GM12878 (cell line): ENCODE data around the gene USH2A. TPM values are rescaled to one million over a fixed set of nuclear protein-coding genes. Genes with fewer than 3 reads are reported as not detected.

Experiments used
- ATAC-seq: fragments of 200-7000 bp; cut with Tn5 transposase; 3 replicates; pipeline ENCODE4 v1.9.1; 2020; ENCODE audit warnings: mild to moderate bottlenecking, moderate library complexity
- BruUV-seq: library from RNA; stranded (reverse); fragments of 400-500 nt; replicated peaks from 2 replicates; lab custom pipeline; 2021; lab: Mats Ljungman, UMichigan
- CTCF ChIA-PET: fragments of 300-600 bp; sonication (Branson Sonifier 250); formaldehyde crosslinking; extraction: SDS; loops from one replicate; lab custom pipeline; 2021; ENCODE audit warnings: inconsistent platforms; lab: Yijun Ruan, JAX
- POLR2A ChIA-PET: fragments of 350-600 bp; formaldehyde crosslinking; extraction: SDS; loops from one replicate; lab custom pipeline; 2021; ENCODE audit warnings: inconsistent platforms; lab: Charles Lee
- RAD21 ChIA-PET: fragments of 300-600 bp; sonication (Branson Sonifier 250); formaldehyde crosslinking; loops from one replicate; lab custom pipeline; 2023; ENCODE audit warnings: antibody characterized with exemption; ENCODE audit not compliant: unreplicated experiment; lab: Charles Lee
- SMC1A ChIA-PET: fragments of 300-600 bp; sonication (Branson Sonifier 250); formaldehyde crosslinking; loops from one replicate; lab custom pipeline; 2023; ENCODE audit not compliant: unreplicated experiment, uncharacterized antibody; lab: Charles Lee
- DNase-seq: peaks from one replicate; pipeline ENCODE4 v3.0.0-alpha.2; 2011; ENCODE audit warnings: low read depth, low spot score
- FAIRE-seq: peaks from 3 replicates; lab custom pipeline; 2011; peaks lifted over from hg19 to GRCh38; lab: Jason Lieb, UNC
- H2AFZ ChIP-seq: 2 replicates; pipeline ENCODE4 v1.6.0; 2011; ENCODE audit warnings: low read depth, low read length, control low read depth; ENCODE audit not compliant: control insufficient read depth
- H3K27ac ChIP-seq: 2 replicates; pipeline ENCODE4 v1.5.1; 2011; ENCODE audit warnings: control low read depth; ENCODE audit not compliant: control insufficient read depth, insufficient read depth
- H3K27me3 ChIP-seq, 2 experiments: replicated peaks in 1 of 2; 2 replicates each; pipeline versions ENCODE4 v1.6.0 to v1.6.1; 2011; ENCODE audit warnings: low read length in 1 of 2; ENCODE audit not compliant: control insufficient read depth in 2 of 2, insufficient read depth in 2 of 2
- H3K36me3 ChIP-seq, 2 experiments: 2 replicates each; pipeline ENCODE4 v1.5.1; 2011; ENCODE audit warnings: low read length in 1 of 2; ENCODE audit not compliant: control insufficient read depth in 2 of 2, insufficient read depth in 2 of 2
- H3K4me1 ChIP-seq: 2 replicates; pipeline ENCODE4 v1.6.1; 2011; ENCODE audit warnings: mild to moderate bottlenecking, low read length, moderate library complexity, mixed read lengths; ENCODE audit not compliant: control insufficient read depth, insufficient read depth
- H3K4me2 ChIP-seq: 2 replicates; pipeline ENCODE4 v1.6.0; 2011; ENCODE audit warnings: control low read depth; ENCODE audit not compliant: control insufficient read depth, insufficient read depth
- H3K4me3 ChIP-seq: fragments of 200-600 bp; sonication (generic); 2 replicates; pipeline ENCODE4 v1.5.1; 2016
- H3K79me2 ChIP-seq: 2 replicates; pipeline ENCODE4 v1.6.0; 2011; ENCODE audit warnings: low read length; ENCODE audit not compliant: control insufficient read depth, insufficient read depth
- H3K9ac ChIP-seq: 2 replicates; pipeline ENCODE4 v1.8.0; 2011; ENCODE audit warnings: low read length, control low read depth, mixed read lengths; ENCODE audit not compliant: control insufficient read depth, insufficient read depth
- H3K9me3 ChIP-seq: replicated peaks from 3 replicates; pipeline ENCODE4 v1.5.1; 2011; ENCODE audit warnings: mild to moderate bottlenecking, low read length; ENCODE audit not compliant: control insufficient read depth, insufficient read depth
- H4K20me1 ChIP-seq: 2 replicates; pipeline ENCODE4 v1.6.0; 2011; ENCODE audit not compliant: control insufficient read depth, insufficient read depth
- CTCF ChIP-seq, 3 experiments: IDR thresholded peaks in 2 of 3; conservative IDR thresholded peaks in 1 of 3; 2 replicates each; pipeline ENCODE4 v1.5.1; 2011; ENCODE audit warnings: low read depth in 3 of 3, low read length in 3 of 3, mild to moderate bottlenecking in 3 of 3, control low read depth in 2 of 3, moderate library complexity in 2 of 3, inconsistent platforms in 1 of 3, mixed read lengths in 1 of 3; ENCODE audit not compliant: control insufficient read depth in 2 of 3, insufficient read depth in 1 of 3; ENCODE audit errors: extremely low read depth in 1 of 3
- EED ChIP-seq: sonication (generic); IDR thresholded peaks from 2 replicates; pipeline ENCODE4 v1.6.1; 2016; ENCODE audit warnings: antibody characterized with exemption, low read depth
- MXI1 ChIP-seq: fragments of 150-350 bp; IDR thresholded peaks from 2 replicates; pipeline ENCODE4 v1.6.1; 2011; ENCODE audit warnings: low read depth, mild to moderate bottlenecking, inconsistent platforms, low read length, improper control_type of control experiment
- SMC3 ChIP-seq: IDR thresholded peaks from 2 replicates; pipeline ENCODE4 v1.6.1; 2011; ENCODE audit warnings: low read length, improper control_type of control experiment, borderline replicate concordance
- TCF12 ChIP-seq: IDR thresholded peaks from 2 replicates; pipeline ENCODE4 v1.6.1; 2011; ENCODE audit warnings: low read depth, mild to moderate bottlenecking, low read length
- WRNIP1 ChIP-seq: IDR thresholded peaks from 2 replicates; pipeline ENCODE4 v1.6.1; 2011; ENCODE audit warnings: low read depth, low read length, improper control_type of control experiment, borderline replicate concordance
- WGBS: methylation state at CpG from one replicate; pipeline ENCODE4 v1.1.6; 2016; ENCODE audit warnings: low lambda C conversion rate; ENCODE audit not compliant: insufficient replicate concordance, insufficient coverage; ENCODE audit errors: missing lambda C conversion rate; 5-methylcytosine and 5-hydroxymethylcytosine counted together
- in situ Hi-C: fragments of 300-500 bp; cut with MboI; formaldehyde crosslinking; loops from 9 replicates; pipeline ENCODE4 v1.14.3; 2018; ENCODE audit warnings: mixed read lengths
- intact Hi-C: fragments of 100-400 bp; cut with micrococcal nuclease; formaldehyde crosslinking; loops from one replicate; pipeline ENCODE4 v1.14.2; 2022; ENCODE audit not compliant: unreplicated experiment
- polyA plus RNA-seq, 11 experiments: library from polyadenylated mRNA; depleted of rRNA in 4 of 11; unstranded in 6 of 11; stranded (reverse) in 5 of 11; fragments of >200 nt; fragmentation: Nextera tagmentation in 4 of 11; fragmentation: Illumina TruSeq in 1 of 11; extraction: Ambion mirVana in 4 of 11; extraction: Trizol in 1 of 11; gene quantifications; 1 replicate in 1 of 11; 2 replicates in 10 of 11; pipeline versions ENCODE4 v1.2.1 to v1.2.3, GENCODE V29; 2011 to 2016; ENCODE audit warnings: inconsistent platforms in 2 of 11, missing spikeins in 2 of 11, low read depth in 1 of 11
- total RNA-seq, 4 experiments: library from RNA; depleted of rRNA in 3 of 4; stranded (reverse); fragments of >200 nt in 3 of 4; fragmentation: Illumina TruSeq in 1 of 4; extraction: Trizol in 1 of 4; gene quantifications; 2 replicates each; pipeline versions ENCODE4 v1.2.1 to v1.2.3, GENCODE V29; 2013 to 2021

USH2A gene
- total and polyA plus RNA-seq, 10 of the 15 experiments (the other 5 are each of a cell fraction or from before 2014, with no cell fraction given) = under 0.01 to 0.20 (median 0.01) TPM; not detected in 2

- TF ChIP-seq MXI1 = no peak
- TF ChIP-seq CTCF (IDR thresholded peaks at IDR 0.05 in 2 of 3, conservative IDR thresholded peaks at IDR 0.05 in 1 of 3; ENCODE audit: control insufficient read depth in 2 of 3, extremely low read depth in 1 of 3, insufficient read depth in 1 of 3, low read depth in 3 of 3, low read length in 3 of 3) = no peak
- no peak for TF ChIP-seq SMC3
- no peak for TF ChIP-seq WRNIP1
- TF ChIP-seq EED = no peak
- no peak for TF ChIP-seq TCF12
- no peaks in the 10 kb centered on the region for H3K79me2 ChIP-seq
- no peak for DNase-seq
- H2AFZ ChIP-seq = no peak overlapping the region
- WGBS = 43% methylated on average over 1 of the region's 1 CpG
- ChIA-PET RAD21 (no interaction called here), CTCF (interaction anchor here (0.6 to 0.9 kb wide), 2 partner anchors 8 to 19 kb away, joined by 3 to 4 read pairs; no protein-coding TSS in a partner anchor), POLR2A (interaction anchor here (0.6 to 1.2 kb wide), 2 partner anchors 21 to 40 kb away, joined by 3 read pairs; no protein-coding TSS in a partner anchor), SMC1A (interaction anchor here (0.6 to 1.6 kb wide), 7 partner anchors 10 to 61 kb away, joined by 3 to 6 read pairs (median 4); no protein-coding TSS in a partner anchor)
- H3K9ac ChIP-seq = no peak overlapping the region
- no peak overlapping the region for H3K27ac ChIP-seq
- no peak for ATAC-seq
- no peaks in the 10 kb centered on the region for H3K9me3 ChIP-seq
- FAIRE-seq = no peak
- intact Hi-C loops (no loop called here), in situ Hi-C loops (no loop called here)
- no peaks in the 10 kb centered on the region for H3K27me3 ChIP-seq
- H3K36me3 ChIP-seq = no peaks in the 10 kb centered on the region
- no peak overlapping the region for H3K4me3 ChIP-seq
- no peaks in the 10 kb centered on the region for H3K4me1 ChIP-seq
- no peak overlapping the region for H3K4me2 ChIP-seq
- H4K20me1 ChIP-seq = no peaks in the 10 kb centered on the region
- no TSS peak for BruUV-seq
Measured at GRCh38 chr1:215631040-215631439, 792.2 kb downstream of the USH2A start.
